Left lung (tissue), 10 donors: ENCODE data around the gene CHN1. TPM values are rescaled to one million over a fixed set of nuclear protein-coding genes. Genes with fewer than 3 reads are reported as not detected.
A peak's percentile ranks its signal among the peaks of the same experiment; 100 is the strongest.

Experiments
- ATAC-seq: fragments of 200-7000 bp; cut with Tn5 transposase; one replicate; pipeline ENCODE4 v1.9.1; 2020; ENCODE audit warnings: moderate library complexity
- DNase-seq, 4 donors: peaks; one replicate each; pipeline ENCODE4 v3.0.0-alpha.2; 2013 to 2020
- H3K27ac ChIP-seq, 2 donors: fragments of 200-600 bp; sonication (generic) in 1 of 2; one replicate each; pipeline versions ENCODE4 v1.5.0 to v1.8.0; 2020 to 2021
- H3K27me3 ChIP-seq, 2 donors: fragments of 200-600 bp; sonication (generic) in 1 of 2; one replicate each; pipeline versions ENCODE4 v1.5.0 to v1.8.0; 2020 to 2021
- H3K36me3 ChIP-seq, 2 donors: fragments of 200-600 bp; sonication (generic) in 1 of 2; one replicate each; pipeline versions ENCODE4 v1.5.0 to v1.8.0; 2020 to 2021
- H3K4me1 ChIP-seq, 2 donors: fragments of 200-600 bp; one replicate each; pipeline ENCODE4 v1.8.0; 2021
- H3K4me3 ChIP-seq, 2 donors: fragments of 200-600 bp; sonication (generic) in 1 of 2; one replicate each; pipeline versions ENCODE4 v1.5.0 to v1.8.0; 2020 to 2021; ENCODE audit warnings: mild to moderate bottlenecking in 1 of 2
- H3K9me3 ChIP-seq, 2 donors: fragments of 200-600 bp; sonication (generic) in 1 of 2; one replicate each; pipeline versions ENCODE4 v1.5.0 to v1.8.0; 2020 to 2021
- intact Hi-C, 2 donors: fragments of 100-400 bp; cut with DNase I; formaldehyde crosslinking; loops; one replicate each; pipeline versions ENCODE4 v1.11.2 to v1.14.2; 2022
- polyA plus RNA-seq, 6 donors: library from polyadenylated mRNA; unstranded; fragments of 120-200 nt; gene quantifications; one replicate each; pipeline ENCODE4 v1.2.1, GENCODE V29; 2013; ENCODE audit not compliant: insufficient read length in 6 of 6
- total RNA-seq, 2 donors: library from RNA; stranded (reverse); fragmentation: NEBNext Ultra II Directional; extraction: Animal tissue kit (Norgen Biotek cat#: 25700); gene quantifications; one replicate each; pipeline ENCODE4 v1.2.1, GENCODE V29; 2021
- TF ChIP-seq, protein P1 (sequence below), 2 donors: fragments of 200-600 bp; sonication (generic) in 1 of 2; IDR thresholded peaks; one replicate each; pipeline versions ENCODE4 v1.5.0 to v1.8.0; 2021; ENCODE audit warnings: antibody characterized with exemption in 2 of 2
- donor health status: DM: no; HTN: yes; CAD: no.
- donor health status: DM: no; HTN: no; CAD: no.

The CHN1 gene
- total and polyA plus RNA-seq, 8 donors = 27.4 to 170 (median 99.9) TPM

DNA sequence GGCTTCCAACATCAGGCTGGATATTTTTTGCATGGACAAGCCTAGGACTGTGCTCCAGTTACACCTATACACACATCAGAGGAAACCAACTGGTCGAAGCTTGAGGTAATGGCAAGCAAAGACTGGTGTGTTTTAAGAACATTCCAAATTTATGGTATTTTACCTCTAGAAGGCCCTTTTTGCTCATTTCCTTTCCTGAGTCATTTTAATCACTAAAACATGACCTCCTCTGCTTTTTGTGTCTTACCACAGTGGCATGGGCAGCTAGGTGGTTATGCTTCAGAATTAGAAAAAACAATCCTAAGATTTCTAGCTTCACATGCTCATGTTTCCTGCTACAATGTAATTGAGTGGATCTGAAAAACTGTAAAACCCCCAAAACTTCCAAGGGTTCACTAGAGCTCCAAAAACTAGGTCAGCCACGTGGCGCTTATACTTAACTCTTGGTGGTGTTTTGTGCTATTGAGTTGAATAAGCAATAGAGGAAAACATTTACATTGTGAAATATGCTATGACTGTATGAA is 210.3 kb downstream of the CHN1 start:
- ATAC-seq = no peak

DNA sequence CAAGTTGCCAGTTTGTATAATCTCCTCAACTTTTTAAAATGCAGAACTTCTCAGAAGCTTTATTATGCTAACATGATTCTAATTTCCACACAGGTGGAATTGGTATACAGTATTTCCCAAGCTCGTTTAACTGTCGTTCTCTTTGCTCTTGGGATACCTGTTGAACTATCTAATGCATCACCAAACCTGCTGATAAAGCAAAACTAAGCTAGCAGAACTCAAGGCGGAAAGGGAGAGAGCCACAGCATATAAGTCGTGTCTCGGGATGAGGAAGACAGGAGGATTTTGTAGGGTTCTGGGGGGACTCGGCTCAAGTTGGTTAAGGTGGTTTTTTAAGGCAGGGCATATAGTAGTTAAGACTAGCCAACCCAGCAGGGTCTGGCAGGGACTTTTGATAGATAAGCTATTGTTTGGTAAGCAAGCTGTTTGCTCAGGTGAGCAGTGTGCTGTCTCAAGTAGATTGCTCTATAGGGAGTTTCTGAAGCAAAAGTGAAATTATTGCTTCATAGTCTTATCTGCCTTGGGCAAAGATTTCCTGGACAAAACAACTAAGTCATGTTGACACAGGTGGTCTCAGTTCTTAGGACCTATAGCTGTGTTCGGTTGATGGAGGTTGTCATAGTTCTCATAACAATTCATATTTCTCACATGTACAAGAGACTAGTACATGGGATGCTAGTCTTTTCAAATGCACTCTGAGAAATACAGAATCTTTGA is 212.7 kb downstream of the CHN1 start:
- Histone ChIP-seq H3K9me3 (no peaks in the 10 kb centered on the region), H3K27me3 (no peaks in the 10 kb centered on the region), H3K36me3 (no peaks in the 10 kb centered on the region), H3K4me1 (no peaks in the 10 kb centered on the region), H3K27ac (no peak overlapping the region), H3K4me3 (no peak overlapping the region)
- TF ChIP-seq, protein P1, sequence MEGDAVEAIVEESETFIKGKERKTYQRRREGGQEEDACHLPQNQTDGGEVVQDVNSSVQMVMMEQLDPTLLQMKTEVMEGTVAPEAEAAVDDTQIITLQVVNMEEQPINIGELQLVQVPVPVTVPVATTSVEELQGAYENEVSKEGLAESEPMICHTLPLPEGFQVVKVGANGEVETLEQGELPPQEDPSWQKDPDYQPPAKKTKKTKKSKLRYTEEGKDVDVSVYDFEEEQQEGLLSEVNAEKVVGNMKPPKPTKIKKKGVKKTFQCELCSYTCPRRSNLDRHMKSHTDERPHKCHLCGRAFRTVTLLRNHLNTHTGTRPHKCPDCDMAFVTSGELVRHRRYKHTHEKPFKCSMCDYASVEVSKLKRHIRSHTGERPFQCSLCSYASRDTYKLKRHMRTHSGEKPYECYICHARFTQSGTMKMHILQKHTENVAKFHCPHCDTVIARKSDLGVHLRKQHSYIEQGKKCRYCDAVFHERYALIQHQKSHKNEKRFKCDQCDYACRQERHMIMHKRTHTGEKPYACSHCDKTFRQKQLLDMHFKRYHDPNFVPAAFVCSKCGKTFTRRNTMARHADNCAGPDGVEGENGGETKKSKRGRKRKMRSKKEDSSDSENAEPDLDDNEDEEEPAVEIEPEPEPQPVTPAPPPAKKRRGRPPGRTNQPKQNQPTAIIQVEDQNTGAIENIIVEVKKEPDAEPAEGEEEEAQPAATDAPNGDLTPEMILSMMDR (IDR thresholded peaks at IDR 0.05) = no peak
- no peak for ATAC-seq
- intact Hi-C loops = no loop called here
- DNase-seq = no peak

More for the DNA sequence above, 210.3 kb downstream of the CHN1 start:
- TF ChIP-seq, protein P1 (IDR thresholded peaks at IDR 0.05) = no peak
- Histone ChIP-seq H3K36me3 (no peaks in the 10 kb centered on the region), H3K4me3 (no peak overlapping the region), H3K27me3 (no peaks in the 10 kb centered on the region), H3K9me3 (no peaks in the 10 kb centered on the region), H3K4me1 (no peaks in the 10 kb centered on the region), H3K27ac (no peak overlapping the region)
- no peak for DNase-seq
- intact Hi-C loops = no loop called here

DNA sequence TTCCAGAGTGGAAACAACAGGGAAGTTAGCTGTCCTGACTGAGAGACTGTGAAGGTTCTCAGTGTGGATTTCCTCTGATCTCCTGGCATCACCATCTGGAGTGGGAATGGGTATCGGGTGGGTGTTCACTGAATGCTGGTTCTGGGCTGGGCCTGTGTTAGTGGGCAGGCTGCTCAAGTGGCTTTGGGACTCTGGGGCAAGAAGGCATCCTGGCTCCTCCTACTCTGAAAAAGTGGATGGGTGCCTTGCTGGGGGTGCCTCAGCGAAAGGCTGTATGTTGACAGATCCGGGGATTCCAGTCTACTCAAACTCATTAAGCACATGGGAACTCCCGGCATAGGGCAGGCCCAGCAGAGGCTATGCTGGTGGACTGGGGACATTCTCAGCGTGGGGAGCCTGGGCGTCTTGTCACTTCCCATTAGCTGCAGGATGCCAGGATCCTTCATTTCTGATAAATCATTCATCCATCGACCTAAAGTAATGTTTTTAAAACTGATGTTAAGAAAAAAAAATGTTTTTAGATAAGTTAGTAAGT is 213.4 kb downstream of the CHN1 start:
- DNase-seq = peak in 1 of 4 donors; percentile 25
- Histone ChIP-seq H3K27ac (no peak overlapping the region), H3K9me3 (no peaks in the 10 kb centered on the region), H3K36me3 (no peaks in the 10 kb centered on the region), H3K4me3 (no peak overlapping the region), H3K4me1 (no peaks in the 10 kb centered on the region), H3K27me3 (no peaks in the 10 kb centered on the region)
- intact Hi-C loops = no loop called here
- ATAC-seq = no peak
- TF ChIP-seq, protein P1 (IDR thresholded peaks at IDR 0.05) = no peak

DNA sequence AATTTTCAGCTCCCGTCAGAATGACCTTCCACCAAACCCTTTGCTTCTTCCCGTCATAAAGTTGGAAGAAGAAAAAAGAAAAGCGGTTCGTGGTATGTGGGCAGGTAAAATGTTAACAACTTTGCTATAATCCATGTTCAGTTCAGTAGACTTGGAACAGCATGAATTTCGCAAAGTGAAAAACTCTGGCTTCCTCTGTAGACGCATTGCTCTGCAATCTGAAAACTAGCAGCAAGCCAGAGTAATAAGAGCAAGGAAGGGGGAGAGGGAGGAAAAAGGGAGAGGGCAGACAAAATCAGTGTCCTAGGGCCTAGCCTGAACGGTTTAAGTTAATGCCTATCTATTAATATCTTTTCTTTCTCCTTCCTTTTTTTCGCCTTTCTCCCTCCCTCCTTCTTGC is 214.2 kb downstream of the CHN1 start:
- no peak overlapping the region for H3K27ac ChIP-seq
- H3K27me3 ChIP-seq = no peaks in the 10 kb centered on the region
- DNase-seq = no peak
- H3K4me3 ChIP-seq = no peak overlapping the region
- ATAC-seq = no peak
- H3K36me3 ChIP-seq = no peaks in the 10 kb centered on the region
- TF ChIP-seq, protein P1 (IDR thresholded peaks at IDR 0.05) = no peak
- no peaks in the 10 kb centered on the region for H3K4me1 ChIP-seq
- intact Hi-C loops = no loop called here
- no peaks in the 10 kb centered on the region for H3K9me3 ChIP-seq

DNA sequence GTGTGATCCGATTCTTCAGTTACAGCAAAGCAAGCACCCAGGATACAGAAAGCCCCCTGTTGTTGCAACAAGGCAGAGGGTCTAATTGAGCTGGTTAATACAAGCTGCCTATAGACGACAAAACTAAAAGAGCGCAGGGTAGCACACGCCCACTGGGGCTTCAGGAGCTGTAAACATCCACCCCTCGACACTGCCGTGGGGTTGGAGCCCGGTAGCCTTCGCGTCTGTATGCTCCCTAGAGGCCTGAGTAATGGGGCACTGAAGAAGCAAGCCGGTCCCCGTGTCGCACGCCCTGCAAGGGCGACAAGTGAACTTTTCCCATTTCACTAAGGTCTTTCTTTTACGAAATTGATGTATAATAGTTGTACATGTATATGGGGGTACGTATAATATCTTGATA is 216.2 kb downstream of the CHN1 start:
- DNase-seq (no peak), ATAC-seq (no peak)
- Histone ChIP-seq H3K27me3 (no peaks in the 10 kb centered on the region), H3K27ac (no peak overlapping the region), H3K9me3 (no peaks in the 10 kb centered on the region), H3K4me1 (no peaks in the 10 kb centered on the region), H3K36me3 (no peaks in the 10 kb centered on the region), H3K4me3 (no peak overlapping the region)
- intact Hi-C loops = no loop called here
- TF ChIP-seq, protein P1 (IDR thresholded peaks at IDR 0.05) = no peak
